ENCODE results near the gene PLA2G4F.

DNA sequence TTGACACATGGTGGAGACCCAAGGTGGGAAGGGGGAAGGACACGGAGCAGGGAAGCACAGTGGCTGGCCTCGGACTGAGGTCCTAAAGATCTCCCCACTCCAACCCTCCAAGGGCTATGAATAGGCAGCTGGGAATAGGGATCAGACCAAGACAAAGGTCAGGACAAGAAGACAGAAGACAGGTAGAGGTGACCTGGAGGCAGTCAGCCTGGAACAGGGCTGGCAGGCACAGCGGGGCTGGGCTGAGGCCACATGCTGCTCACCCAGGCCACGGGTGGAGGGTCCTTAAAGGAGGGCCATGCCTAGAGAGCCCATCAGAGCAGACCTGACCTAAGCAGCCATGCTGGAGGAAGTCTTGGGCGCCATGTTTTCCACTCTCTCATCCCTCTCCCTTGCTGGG is 59.4 kb downstream of the PLA2G4F start:
- TF ChIP-seq ZNF384 (IDR thresholded peaks at IDR 0.05; ENCODE audit: borderline replicate concordance, low read depth, low read length) (no peak), ASH2L (IDR thresholded peaks at IDR 0.05; ENCODE audit: borderline replicate concordance, low read depth) (no peak), YBX1 (IDR thresholded peaks at IDR 0.05) (no peak), POLR2AphosphoS2 (IDR thresholded peaks at IDR 0.05; ENCODE audit: low read depth, low read length) (no peak)
- TF ChIP-seq, protein P1, sequence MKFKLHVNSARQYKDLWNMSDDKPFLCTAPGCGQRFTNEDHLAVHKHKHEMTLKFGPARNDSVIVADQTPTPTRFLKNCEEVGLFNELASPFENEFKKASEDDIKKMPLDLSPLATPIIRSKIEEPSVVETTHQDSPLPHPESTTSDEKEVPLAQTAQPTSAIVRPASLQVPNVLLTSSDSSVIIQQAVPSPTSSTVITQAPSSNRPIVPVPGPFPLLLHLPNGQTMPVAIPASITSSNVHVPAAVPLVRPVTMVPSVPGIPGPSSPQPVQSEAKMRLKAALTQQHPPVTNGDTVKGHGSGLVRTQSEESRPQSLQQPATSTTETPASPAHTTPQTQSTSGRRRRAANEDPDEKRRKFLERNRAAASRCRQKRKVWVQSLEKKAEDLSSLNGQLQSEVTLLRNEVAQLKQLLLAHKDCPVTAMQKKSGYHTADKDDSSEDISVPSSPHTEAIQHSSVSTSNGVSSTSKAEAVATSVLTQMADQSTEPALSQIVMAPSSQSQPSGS (IDR thresholded peaks at IDR 0.05; ENCODE audit: low read length), result no peak
- TF ChIP-seq, protein P2, sequence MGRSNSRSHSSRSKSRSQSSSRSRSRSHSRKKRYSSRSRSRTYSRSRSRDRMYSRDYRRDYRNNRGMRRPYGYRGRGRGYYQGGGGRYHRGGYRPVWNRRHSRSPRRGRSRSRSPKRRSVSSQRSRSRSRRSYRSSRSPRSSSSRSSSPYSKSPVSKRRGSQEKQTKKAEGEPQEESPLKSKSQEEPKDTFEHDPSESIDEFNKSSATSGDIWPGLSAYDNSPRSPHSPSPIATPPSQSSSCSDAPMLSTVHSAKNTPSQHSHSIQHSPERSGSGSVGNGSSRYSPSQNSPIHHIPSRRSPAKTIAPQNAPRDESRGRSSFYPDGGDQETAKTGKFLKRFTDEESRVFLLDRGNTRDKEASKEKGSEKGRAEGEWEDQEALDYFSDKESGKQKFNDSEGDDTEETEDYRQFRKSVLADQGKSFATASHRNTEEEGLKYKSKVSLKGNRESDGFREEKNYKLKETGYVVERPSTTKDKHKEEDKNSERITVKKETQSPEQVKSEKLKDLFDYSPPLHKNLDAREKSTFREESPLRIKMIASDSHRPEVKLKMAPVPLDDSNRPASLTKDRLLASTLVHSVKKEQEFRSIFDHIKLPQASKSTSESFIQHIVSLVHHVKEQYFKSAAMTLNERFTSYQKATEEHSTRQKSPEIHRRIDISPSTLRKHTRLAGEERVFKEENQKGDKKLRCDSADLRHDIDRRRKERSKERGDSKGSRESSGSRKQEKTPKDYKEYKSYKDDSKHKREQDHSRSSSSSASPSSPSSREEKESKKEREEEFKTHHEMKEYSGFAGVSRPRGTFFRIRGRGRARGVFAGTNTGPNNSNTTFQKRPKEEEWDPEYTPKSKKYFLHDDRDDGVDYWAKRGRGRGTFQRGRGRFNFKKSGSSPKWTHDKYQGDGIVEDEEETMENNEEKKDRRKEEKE (IDR thresholded peaks at IDR 0.05), result no peak
- TF ChIP-seq, protein P3, sequence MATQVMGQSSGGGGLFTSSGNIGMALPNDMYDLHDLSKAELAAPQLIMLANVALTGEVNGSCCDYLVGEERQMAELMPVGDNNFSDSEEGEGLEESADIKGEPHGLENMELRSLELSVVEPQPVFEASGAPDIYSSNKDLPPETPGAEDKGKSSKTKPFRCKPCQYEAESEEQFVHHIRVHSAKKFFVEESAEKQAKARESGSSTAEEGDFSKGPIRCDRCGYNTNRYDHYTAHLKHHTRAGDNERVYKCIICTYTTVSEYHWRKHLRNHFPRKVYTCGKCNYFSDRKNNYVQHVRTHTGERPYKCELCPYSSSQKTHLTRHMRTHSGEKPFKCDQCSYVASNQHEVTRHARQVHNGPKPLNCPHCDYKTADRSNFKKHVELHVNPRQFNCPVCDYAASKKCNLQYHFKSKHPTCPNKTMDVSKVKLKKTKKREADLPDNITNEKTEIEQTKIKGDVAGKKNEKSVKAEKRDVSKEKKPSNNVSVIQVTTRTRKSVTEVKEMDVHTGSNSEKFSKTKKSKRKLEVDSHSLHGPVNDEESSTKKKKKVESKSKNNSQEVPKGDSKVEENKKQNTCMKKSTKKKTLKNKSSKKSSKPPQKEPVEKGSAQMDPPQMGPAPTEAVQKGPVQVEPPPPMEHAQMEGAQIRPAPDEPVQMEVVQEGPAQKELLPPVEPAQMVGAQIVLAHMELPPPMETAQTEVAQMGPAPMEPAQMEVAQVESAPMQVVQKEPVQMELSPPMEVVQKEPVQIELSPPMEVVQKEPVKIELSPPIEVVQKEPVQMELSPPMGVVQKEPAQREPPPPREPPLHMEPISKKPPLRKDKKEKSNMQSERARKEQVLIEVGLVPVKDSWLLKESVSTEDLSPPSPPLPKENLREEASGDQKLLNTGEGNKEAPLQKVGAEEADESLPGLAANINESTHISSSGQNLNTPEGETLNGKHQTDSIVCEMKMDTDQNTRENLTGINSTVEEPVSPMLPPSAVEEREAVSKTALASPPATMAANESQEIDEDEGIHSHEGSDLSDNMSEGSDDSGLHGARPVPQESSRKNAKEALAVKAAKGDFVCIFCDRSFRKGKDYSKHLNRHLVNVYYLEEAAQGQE (IDR thresholded peaks at IDR 0.05; ENCODE audit: low read depth, low read length), result no peak

Data from GM12878 (cell line).